NT2/D1 (cell line): ENCODE data around the gene DRAM1.

Source experiments
- DNase-seq: peaks from one replicate; pipeline ENCODE4 v3.0.0-alpha.2; 2011; ENCODE audit warnings: low read depth, low spot score
- H3K27me3 ChIP-seq: 2 replicates; pipeline ENCODE4 v1.6.0; 2011; ENCODE audit warnings: mild to moderate bottlenecking; ENCODE audit not compliant: insufficient read length, insufficient read depth
- H3K36me3 ChIP-seq: 2 replicates; pipeline ENCODE4 v1.6.1; 2011; ENCODE audit warnings: mild to moderate bottlenecking, low read length, mixed read lengths; ENCODE audit not compliant: insufficient read depth, insufficient read length
- H3K4me1 ChIP-seq: 2 replicates; pipeline ENCODE4 v1.5.1; 2011; ENCODE audit not compliant: insufficient read depth, insufficient read length
- H3K4me3 ChIP-seq: 2 replicates; pipeline ENCODE4 v1.5.1; 2011; ENCODE audit warnings: low read depth; ENCODE audit not compliant: insufficient read length
- H3K9ac ChIP-seq: 2 replicates; pipeline ENCODE4 v1.6.0; 2011; ENCODE audit warnings: low read depth; ENCODE audit not compliant: insufficient read length
- H3K9me3 ChIP-seq: 2 replicates; pipeline ENCODE4 v1.5.1; 2011; ENCODE audit warnings: mild to moderate bottlenecking, low read length; ENCODE audit not compliant: insufficient read depth
- SUZ12 ChIP-seq: IDR thresholded peaks from 2 replicates; pipeline ENCODE4 v1.6.1; 2011; ENCODE audit not compliant: insufficient read length, insufficient read depth; ENCODE audit errors: extremely low read depth
- YY1 ChIP-seq: IDR thresholded peaks from 2 replicates; pipeline ENCODE4 v1.6.1; 2011; ENCODE audit not compliant: insufficient read length, insufficient read depth
- ZNF274 ChIP-seq: IDR thresholded peaks from 2 replicates; pipeline ENCODE4 v1.6.1; 2011; ENCODE audit warnings: mild to moderate bottlenecking, low read depth, low read length

DRAM1 gene

DNA sequence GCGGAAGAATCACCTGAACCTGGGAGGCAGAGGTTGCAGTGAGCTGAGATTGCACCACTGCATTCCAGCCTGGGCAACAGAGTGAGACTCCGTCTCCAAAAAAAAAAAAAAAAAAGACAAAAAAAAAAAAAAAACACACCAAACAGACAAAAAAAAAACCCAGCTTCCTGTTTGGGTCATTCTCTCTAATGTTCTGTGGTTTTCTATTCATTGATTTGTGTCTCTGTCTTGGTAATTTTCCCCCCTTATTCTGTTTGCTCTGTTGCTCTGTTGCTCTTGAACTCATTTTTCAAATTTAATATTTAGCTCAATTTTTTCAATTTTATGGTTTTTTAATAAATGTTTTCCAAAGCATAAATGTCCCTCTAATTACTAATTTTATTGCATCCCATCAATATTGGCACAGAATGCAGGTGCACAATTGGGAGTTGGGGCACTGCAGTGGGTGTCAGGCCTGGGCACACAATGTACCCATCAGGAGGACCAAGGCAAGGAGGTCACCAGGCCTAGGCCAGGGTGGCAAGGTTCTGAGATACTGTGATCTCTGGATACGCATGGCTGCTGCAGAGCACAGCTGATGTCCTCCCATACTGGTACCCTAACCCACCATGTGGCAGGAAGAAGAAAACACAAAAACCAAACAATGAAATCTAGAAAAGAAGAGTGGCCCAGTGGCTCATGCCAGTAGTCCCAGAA, 38.6 kb upstream of the DRAM1 start:
- Histone ChIP-seq H3K36me3 (no peaks in the 10 kb centered on the region), H3K4me1 (no peaks in the 10 kb centered on the region), H3K4me3 (no peak overlapping the region), H3K9ac (no peak overlapping the region), H3K9me3 (no peaks in the 10 kb centered on the region), H3K27me3 (no peaks in the 10 kb centered on the region)
- DNase-seq = no peak
- no peak for TF ChIP-seq SUZ12
- TF ChIP-seq YY1 = no peak
- TF ChIP-seq ZNF274 = no peak

DNA sequence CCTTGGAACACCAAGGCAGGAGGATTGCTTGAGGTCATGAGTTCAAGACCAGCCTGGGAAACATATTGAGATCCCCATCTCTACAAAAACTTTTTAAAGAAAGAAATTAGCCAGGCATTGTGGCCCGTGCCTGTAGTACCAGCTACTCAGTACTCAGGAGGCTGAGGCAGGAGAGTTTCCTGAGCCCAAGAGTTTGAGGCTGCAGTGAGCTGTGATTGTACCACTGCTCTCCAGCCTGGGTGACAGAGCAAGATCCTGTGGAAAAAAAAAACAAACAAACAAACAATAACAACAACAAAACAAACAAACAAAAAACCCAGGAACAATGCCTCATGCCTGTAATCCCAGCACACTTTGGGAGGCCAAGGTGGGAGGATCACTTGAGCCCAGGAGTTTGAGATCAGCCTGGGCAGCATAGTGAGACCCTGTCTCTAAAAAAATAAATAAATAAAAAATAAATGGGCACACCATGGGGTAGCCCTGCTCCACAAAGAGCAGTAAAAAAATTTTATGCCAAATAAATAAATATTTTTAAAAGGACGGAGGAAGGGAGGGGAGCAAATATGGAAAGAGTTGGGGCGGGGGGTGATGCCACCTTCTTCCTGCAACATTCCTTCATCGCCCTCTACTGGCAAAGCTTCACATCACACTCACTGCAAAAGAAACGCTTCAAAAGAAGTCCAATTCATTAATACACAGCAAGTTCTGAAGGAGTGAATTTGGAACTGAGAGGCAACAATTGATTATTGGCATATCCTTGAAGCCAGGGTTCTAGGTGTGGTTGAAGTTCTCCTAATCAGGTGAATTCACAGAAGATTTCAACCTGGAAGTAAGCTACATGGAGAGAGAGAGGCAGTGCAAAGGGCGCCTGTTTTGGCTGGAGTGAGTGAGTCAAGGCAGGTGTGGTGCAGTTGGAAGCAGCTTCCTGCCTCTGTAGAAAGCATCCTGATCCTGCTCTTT, 37.8 kb upstream of the DRAM1 start:
- H3K9ac ChIP-seq = no peak overlapping the region
- H3K4me3 ChIP-seq = no peak overlapping the region
- no peaks in the 10 kb centered on the region for H3K27me3 ChIP-seq
- H3K9me3 ChIP-seq = no peaks in the 10 kb centered on the region
- TF ChIP-seq YY1 (no peak), SUZ12 (no peak), ZNF274 (no peak)
- H3K36me3 ChIP-seq = no peaks in the 10 kb centered on the region
- DNase-seq = peak; percentile 62
- no peaks in the 10 kb centered on the region for H3K4me1 ChIP-seq

DNA sequence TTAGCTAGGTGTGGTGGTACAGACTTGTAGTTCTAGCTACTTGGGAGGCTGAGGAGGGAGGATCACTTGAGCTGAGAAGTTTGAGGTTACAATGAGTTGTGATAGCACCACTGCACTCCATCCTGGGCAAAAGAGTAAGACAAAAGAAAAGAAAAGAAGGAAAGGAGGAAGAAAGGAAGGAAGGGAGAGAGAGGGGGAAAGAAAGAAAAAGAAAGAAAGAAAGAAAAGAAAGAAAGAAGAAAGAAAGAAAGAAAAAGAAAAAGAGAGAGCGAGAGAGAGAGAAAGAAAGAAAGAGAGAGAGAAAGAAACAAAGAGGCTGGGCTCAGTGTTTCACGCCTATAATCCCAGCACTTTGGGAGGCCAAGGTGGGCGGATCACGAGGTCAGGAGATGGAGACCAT, 36.3 kb upstream of the DRAM1 start:
- Histone ChIP-seq H3K36me3 (no peaks in the 10 kb centered on the region), H3K4me3 (no peak overlapping the region), H3K4me1 (no peaks in the 10 kb centered on the region), H3K27me3 (no peaks in the 10 kb centered on the region), H3K9ac (no peak overlapping the region), H3K9me3 (no peaks in the 10 kb centered on the region)
- no peak for DNase-seq
- no peak for TF ChIP-seq ZNF274
- TF ChIP-seq YY1 = no peak
- no peak for TF ChIP-seq SUZ12

DNA sequence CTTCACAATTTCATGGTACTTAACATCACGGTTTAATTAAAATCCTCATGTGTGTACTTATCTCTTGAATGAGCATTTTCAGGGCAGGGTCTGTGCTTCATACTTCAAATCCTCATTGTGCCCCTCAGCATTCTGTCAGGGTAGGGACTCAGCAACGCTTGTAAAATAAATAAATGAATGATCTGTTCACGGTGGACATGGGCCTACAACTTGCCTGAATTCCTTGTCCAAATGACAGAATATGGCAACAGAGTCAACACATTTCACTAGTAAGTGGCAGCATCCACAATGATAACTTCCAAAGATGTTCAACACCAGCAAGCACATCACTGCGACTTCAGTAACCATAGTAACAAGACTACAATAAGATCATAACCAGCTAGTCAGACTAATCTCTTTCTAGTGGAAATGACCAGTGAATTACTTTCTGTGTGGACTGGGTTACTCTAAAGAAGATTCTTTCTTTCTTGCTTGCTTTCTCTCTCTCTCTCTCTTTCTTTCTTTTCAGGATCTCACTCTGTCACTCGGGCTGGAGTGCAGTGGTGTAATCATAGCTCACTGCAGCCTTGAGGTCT, 32.2 kb upstream of the DRAM1 start:
- no peaks in the 10 kb centered on the region for H3K36me3 ChIP-seq
- H3K9me3 ChIP-seq = no peaks in the 10 kb centered on the region
- TF ChIP-seq YY1 (no peak), ZNF274 (no peak), SUZ12 (no peak)
- DNase-seq = no peak
- no peaks in the 10 kb centered on the region for H3K27me3 ChIP-seq
- no peak overlapping the region for H3K4me3 ChIP-seq
- no peaks in the 10 kb centered on the region for H3K4me1 ChIP-seq
- no peak overlapping the region for H3K9ac ChIP-seq

DNA sequence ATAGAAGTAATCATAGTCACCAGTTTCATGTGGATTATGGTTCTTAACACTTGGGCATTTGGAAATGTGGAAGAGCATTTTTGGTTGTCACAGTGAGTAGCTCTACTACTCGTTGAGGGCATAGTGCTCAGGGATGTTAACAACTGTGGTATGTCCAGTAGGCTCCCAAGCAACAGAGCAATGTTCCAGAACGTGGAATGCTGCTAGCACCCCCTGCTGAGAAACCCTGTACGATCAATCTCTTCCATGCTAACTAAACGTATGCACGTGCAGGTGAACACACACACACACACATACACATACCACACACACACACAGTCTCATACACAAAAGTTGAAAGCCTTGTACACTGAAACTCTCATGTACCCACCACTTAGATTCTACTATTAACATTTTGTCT, 30.1 kb upstream of the DRAM1 start:
- DNase-seq = no peak
- H3K36me3 ChIP-seq = no peaks in the 10 kb centered on the region
- H3K4me1 ChIP-seq = no peaks in the 10 kb centered on the region
- no peaks in the 10 kb centered on the region for H3K9me3 ChIP-seq
- no peaks in the 10 kb centered on the region for H3K27me3 ChIP-seq
- TF ChIP-seq ZNF274 (no peak), SUZ12 (no peak), YY1 (no peak)
- no peak overlapping the region for H3K4me3 ChIP-seq
- no peak overlapping the region for H3K9ac ChIP-seq

DNA sequence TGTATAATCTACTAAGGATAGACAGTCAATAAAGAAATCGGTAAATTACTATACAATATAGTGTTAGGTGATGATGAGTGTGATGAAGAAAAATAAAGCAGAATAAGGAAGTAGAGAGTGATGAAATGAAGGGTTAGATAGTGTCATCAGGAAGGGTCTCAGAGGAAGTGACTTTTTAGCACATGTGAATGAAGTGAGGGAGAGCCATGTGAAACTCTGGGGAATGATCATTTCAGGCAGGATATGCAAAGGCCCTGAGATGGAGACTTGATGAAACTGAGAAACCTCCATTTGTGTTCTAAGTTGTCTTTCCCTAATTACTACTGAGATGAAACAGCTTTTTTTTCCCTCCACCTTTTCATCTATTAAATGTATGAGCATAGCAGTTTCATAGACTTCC, 27.2 kb upstream of the DRAM1 start:
- DNase-seq = no peak
- no peaks in the 10 kb centered on the region for H3K4me1 ChIP-seq
- no peak overlapping the region for H3K9ac ChIP-seq
- TF ChIP-seq SUZ12 (no peak), ZNF274 (no peak), YY1 (no peak)
- H3K36me3 ChIP-seq = no peaks in the 10 kb centered on the region
- no peaks in the 10 kb centered on the region for H3K27me3 ChIP-seq
- H3K9me3 ChIP-seq = no peaks in the 10 kb centered on the region
- no peak overlapping the region for H3K4me3 ChIP-seq

DNA sequence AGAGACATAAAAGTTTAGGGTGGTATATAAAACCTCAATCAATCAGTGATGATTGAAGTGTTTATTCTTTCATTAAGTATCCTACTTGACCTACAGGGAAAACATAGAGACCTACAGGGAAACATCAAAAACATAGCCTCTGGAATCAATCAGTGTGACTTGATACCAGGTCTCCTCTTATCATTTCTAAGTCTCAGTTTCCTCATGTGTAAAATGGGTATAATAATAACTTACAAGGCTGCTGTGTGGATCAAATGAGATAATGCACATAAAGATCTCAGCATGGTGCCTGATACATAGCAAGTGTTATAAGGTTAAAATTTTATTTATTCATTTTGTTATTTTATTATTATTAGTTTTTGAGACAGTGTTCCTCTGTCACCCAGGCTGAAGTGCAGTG, 24.4 kb upstream of the DRAM1 start:
- H3K27me3 ChIP-seq = no peaks in the 10 kb centered on the region
- H3K36me3 ChIP-seq = no peaks in the 10 kb centered on the region
- H3K9me3 ChIP-seq = no peaks in the 10 kb centered on the region
- H3K4me3 ChIP-seq = no peak overlapping the region
- no peak overlapping the region for H3K9ac ChIP-seq
- no peak for TF ChIP-seq ZNF274
- no peaks in the 10 kb centered on the region for H3K4me1 ChIP-seq
- DNase-seq = no peak
